ENCODE measurements around the gene PERM1.

The PERM1 gene

GRCh38 chr1:930633-931138 is 51.2 kb downstream of the PERM1 start:
- DNase-seq, result no peak

- no peak for DNase-seq
These were observed 51.9 kb downstream of the PERM1 start for GRCh38 chr1:929712-930632.

- no peak for DNase-seq
These were observed 52.9 kb downstream of the PERM1 start for GRCh38 chr1:928825-929661.

DNA sequence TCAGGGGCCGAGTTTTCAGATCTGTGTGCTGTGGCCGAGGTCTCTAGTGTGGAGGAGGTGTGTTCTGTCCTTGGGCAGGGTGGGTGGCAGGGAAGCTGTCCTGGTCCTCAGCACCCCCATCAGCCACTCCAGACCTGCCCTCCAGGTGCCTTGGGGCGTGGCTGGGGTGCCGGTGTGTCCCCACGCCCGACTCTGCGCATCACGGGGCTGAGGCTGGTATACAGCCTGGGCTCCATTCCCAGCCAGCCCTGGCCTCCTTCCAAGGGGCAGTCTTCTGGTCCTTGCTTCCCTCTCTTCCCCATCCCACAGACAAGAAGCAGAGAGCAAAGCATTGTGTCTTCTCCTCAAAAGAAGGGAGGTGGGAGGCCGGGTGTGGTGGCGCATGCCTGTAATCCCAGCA is 54.1 kb downstream of the PERM1 start:
- no peak for DNase-seq

- DNase-seq, result no peak
These were observed 54.7 kb downstream of the PERM1 start for GRCh38 chr1:927234-927633.

DNA sequence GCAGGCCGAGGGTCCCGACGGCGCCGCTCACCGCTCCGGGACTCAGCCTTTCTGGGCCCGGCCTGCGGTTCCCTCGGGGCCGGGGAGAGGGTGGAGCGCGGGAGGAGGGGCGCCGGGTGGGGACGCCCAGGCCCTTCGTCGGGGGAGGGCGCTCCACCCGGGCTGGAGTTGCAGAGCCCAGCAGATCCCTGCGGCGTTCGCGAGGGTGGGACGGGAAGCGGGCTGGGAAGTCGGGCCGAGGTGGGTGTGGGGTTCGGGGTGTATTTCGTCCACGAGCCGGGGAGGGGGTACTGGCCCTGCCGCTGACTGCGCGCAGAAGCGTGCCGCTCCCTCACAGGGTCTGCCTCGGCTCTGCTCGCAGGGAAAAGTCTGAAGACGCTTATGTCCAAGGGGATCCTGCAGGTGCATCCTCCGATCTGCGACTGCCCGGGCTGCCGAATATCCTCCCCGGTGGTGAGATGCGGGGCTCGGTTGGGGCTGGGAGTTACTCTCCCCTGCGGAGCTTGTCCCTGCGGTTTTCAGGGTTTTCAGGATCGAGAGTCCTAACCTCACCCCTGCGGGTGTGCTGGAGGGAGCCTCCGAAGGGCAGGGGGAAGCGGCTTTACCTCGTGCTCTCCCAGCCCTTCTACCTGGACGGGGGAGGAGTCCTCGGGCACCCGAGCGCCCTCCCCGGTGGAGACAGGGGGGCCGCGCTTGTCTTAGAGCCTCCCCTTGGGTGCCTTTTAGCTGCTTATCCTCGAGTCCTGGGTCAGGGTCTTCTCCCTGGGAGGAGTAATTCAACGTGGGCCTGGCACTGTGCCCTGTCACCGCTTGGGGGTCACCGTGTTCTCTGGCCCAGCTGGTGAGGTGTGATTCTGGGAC is 56.1 kb downstream of the PERM1 start:
- DNase-seq, result peak; percentile 50
